GM21825 (cell line): ENCODE measurements around the gene TSEN34.
"Not testable (repeated sequence)": the region's sequence is repeated elsewhere in the genome, so short reads cannot be mapped to it uniquely, and the experiment has no call there.

ENCODE experiments used
- ATAC-seq: cut with Tn5 transposase; IDR thresholded peaks from one replicate; pipeline ENCODE4 v1.9.1; 2021; ENCODE audit warnings: mild to moderate bottlenecking, moderate library complexity; ENCODE audit not compliant: unreplicated experiment

Gene TSEN34

GRCh38 chr19:54160182-54160811, 30.8 kb upstream of the TSEN34 start:
- ATAC-seq, result peak; percentile 1

GRCh38 chr19:54160854-54161253, 30.3 kb upstream of the TSEN34 start:
- ATAC-seq, result no peak

- no peak for ATAC-seq
Observed at GRCh38 chr19:54162241-54162805, 28.8 kb upstream of the TSEN34 start.

GRCh38 chr19:54162884-54163283, 28.2 kb upstream of the TSEN34 start:
- no peak for ATAC-seq

GRCh38 chr19:54164369-54165068, 26.6 kb upstream of the TSEN34 start:
- ATAC-seq, result no peak

GRCh38 chr19:54165222-54165621, 25.9 kb upstream of the TSEN34 start:
- no peak for ATAC-seq

- ATAC-seq, result no peak
Observed at GRCh38 chr19:54168174-54168917, 22.8 kb upstream of the TSEN34 start.

GRCh38 chr19:54169149-54169740, 21.9 kb upstream of the TSEN34 start:
- no peak for ATAC-seq

GRCh38 chr19:54171736-54172431, 19.2 kb upstream of the TSEN34 start:
- not testable (repeated sequence) for ATAC-seq

GRCh38 chr19:54172471-54173358, 18.4 kb upstream of the TSEN34 start, which contains the start of gene TMC4:
TMC4 (minus strand) TSS chr19:54173160; CDS start chr19:54173117, 43 bp downstream.
- no peak for ATAC-seq

GRCh38 chr19:54173359-54173699, 17.8 kb upstream of the TSEN34 start:
- ATAC-seq, result no peak

- no peak for ATAC-seq
Observed at GRCh38 chr19:54173951-54174834, 16.9 kb upstream of the TSEN34 start.

GRCh38 chr19:54178581-54179261, 12.4 kb upstream of the TSEN34 start:
- no peak for ATAC-seq

GRCh38 chr19:54179262-54179852, 11.8 kb upstream of the TSEN34 start:
- ATAC-seq, result no peak

- ATAC-seq, result no peak
Observed at GRCh38 chr19:54179921-54180461, 11.1 kb upstream of the TSEN34 start.

GRCh38 chr19:54180691-54181091, 10.4 kb upstream of the TSEN34 start:
- no peak for ATAC-seq

- ATAC-seq, result not testable (repeated sequence)
Observed at GRCh38 chr19:54181894-54182293, 9.2 kb upstream of the TSEN34 start.
